ENCODE measurements around the gene PDE7B. TPM values are rescaled to one million over a fixed set of nuclear protein-coding genes. Genes with fewer than 3 reads are reported as not detected.

The PDE7B gene
- total RNA-seq, 1 donor, result 25.3 TPM

DNA sequence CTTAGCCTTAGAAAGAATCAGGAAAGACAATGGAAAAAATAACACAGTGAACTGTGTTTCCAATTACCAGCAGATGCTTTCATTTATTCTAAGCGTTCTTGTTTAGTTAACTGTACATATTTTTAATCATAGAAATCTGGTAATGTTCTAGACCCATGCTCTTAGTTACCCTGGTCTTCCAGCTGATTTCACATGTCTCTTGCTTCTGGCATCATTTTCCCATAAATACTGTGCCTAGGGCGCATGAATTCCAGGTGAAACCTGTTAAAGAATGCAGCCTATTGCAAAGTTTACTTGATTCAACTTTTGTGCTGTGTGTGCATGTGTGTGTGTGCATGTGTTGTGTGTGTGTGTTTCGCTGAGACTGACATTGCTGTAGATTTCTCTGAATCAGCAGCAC lies 178.6 kb downstream of the PDE7B start:
- H4K20me1 ChIP-seq (ENCODE audit: insufficient read depth, low read length), result no peaks in the 10 kb centered on the region
- TF ChIP-seq, protein P1, sequence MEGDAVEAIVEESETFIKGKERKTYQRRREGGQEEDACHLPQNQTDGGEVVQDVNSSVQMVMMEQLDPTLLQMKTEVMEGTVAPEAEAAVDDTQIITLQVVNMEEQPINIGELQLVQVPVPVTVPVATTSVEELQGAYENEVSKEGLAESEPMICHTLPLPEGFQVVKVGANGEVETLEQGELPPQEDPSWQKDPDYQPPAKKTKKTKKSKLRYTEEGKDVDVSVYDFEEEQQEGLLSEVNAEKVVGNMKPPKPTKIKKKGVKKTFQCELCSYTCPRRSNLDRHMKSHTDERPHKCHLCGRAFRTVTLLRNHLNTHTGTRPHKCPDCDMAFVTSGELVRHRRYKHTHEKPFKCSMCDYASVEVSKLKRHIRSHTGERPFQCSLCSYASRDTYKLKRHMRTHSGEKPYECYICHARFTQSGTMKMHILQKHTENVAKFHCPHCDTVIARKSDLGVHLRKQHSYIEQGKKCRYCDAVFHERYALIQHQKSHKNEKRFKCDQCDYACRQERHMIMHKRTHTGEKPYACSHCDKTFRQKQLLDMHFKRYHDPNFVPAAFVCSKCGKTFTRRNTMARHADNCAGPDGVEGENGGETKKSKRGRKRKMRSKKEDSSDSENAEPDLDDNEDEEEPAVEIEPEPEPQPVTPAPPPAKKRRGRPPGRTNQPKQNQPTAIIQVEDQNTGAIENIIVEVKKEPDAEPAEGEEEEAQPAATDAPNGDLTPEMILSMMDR (IDR thresholded peaks at IDR 0.05; ENCODE audit: extremely low read depth, low read depth, low read length), result no peak
- peaks cover 11% of the 10 kb centered on the region for H3K79me2 ChIP-seq (ENCODE audit: insufficient read depth, low read length)
- no peak overlapping the region for H2AFZ ChIP-seq (ENCODE audit: low read length)
- DNase-seq (ENCODE audit: insufficient read length, low spot score, missing footprints), result no peak
- no peak overlapping the region for H3K4me2 ChIP-seq (ENCODE audit: insufficient read depth, low read length)
- H3K27me3 ChIP-seq (ENCODE audit: insufficient read depth, low read length), result no peaks in the 10 kb centered on the region
- no peak overlapping the region for H3K4me3 ChIP-seq (ENCODE audit: insufficient read depth, low read length)
- no peak overlapping the region for H3K27ac ChIP-seq (ENCODE audit: low read depth, low read length)
- no peaks in the 10 kb centered on the region for H3K36me3 ChIP-seq (ENCODE audit: insufficient read depth, low read length)
- peaks cover 11% of the 10 kb centered on the region for H3K4me1 ChIP-seq (ENCODE audit: insufficient read depth, low read length)
- H3K9me3 ChIP-seq (ENCODE audit: low read depth, low read length), result no peaks in the 10 kb centered on the region

DNA sequence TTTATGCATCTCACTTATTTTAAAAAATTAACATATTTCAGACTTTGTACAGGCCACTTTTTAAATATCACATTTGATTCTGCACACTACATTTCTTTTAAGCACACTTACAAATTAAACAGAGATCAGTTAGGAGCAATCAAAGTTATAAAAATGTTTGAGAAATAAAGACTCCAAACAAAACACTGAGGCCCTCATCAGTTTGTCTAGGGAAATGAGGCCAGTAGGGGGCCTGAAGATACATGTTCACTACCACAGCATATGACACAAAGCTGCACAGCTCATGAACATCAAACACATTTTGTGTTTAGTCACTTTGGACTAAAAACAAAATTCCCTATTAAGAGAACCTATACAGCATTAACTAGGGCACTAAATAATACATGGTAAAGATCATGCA lies 180.5 kb downstream of the PDE7B start:
- peak overlapping the region; percentile 23 for H2AFZ ChIP-seq (ENCODE audit: low read length)
- peaks cover 11% of the 10 kb centered on the region for H3K79me2 ChIP-seq (ENCODE audit: insufficient read depth, low read length)
- H3K27ac ChIP-seq (ENCODE audit: low read depth, low read length), result peak overlapping the region; percentile 48
- H4K20me1 ChIP-seq (ENCODE audit: insufficient read depth, low read length), result no peaks in the 10 kb centered on the region
- peak; percentile 84 for DNase-seq (ENCODE audit: insufficient read length, low spot score, missing footprints)
- H3K4me3 ChIP-seq (ENCODE audit: insufficient read depth, low read length), result no peak overlapping the region
- no peaks in the 10 kb centered on the region for H3K27me3 ChIP-seq (ENCODE audit: insufficient read depth, low read length)
- H3K4me1 ChIP-seq (ENCODE audit: insufficient read depth, low read length), result peaks cover 30% of the 10 kb centered on the region
- TF ChIP-seq, protein P1 (IDR thresholded peaks at IDR 0.05; ENCODE audit: extremely low read depth, low read depth, low read length), result peak; percentile 76
- H3K9me3 ChIP-seq (ENCODE audit: low read depth, low read length), result no peaks in the 10 kb centered on the region
- no peaks in the 10 kb centered on the region for H3K36me3 ChIP-seq (ENCODE audit: insufficient read depth, low read length)
- no peak overlapping the region for H3K4me2 ChIP-seq (ENCODE audit: insufficient read depth, low read length)

DNA sequence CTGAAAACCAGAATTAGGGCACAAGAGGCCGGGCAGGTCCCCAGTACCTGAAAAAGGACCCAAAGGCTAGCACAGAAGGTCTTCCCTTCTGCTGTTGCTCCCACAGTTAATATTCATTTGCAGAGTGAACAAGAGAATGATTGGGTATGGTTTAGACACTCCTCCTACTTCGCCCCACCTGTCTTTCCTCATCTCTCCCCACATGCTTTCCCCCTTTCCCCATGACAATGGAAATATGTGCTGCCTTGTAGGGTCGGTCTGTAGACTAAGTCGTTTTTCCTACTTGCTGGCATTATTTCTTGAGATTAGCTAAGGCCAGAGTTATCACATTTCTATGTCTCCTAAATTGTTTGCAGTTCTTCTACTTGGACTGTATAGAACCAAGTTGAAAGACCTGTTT lies 181.9 kb downstream of the PDE7B start:
- no peak for DNase-seq (ENCODE audit: insufficient read length, low spot score, missing footprints)
- H4K20me1 ChIP-seq (ENCODE audit: insufficient read depth, low read length), result no peaks in the 10 kb centered on the region
- peaks cover 24% of the 10 kb centered on the region for H3K79me2 ChIP-seq (ENCODE audit: insufficient read depth, low read length)
- no peaks in the 10 kb centered on the region for H3K36me3 ChIP-seq (ENCODE audit: insufficient read depth, low read length)
- H3K4me2 ChIP-seq (ENCODE audit: insufficient read depth, low read length), result no peak overlapping the region
- H3K27ac ChIP-seq (ENCODE audit: low read depth, low read length), result peak overlapping the region; percentile 13
- H3K4me1 ChIP-seq (ENCODE audit: insufficient read depth, low read length), result peaks cover 42% of the 10 kb centered on the region
- H3K9me3 ChIP-seq (ENCODE audit: low read depth, low read length), result no peaks in the 10 kb centered on the region
- H2AFZ ChIP-seq (ENCODE audit: low read length), result peak overlapping the region; percentile 13
- TF ChIP-seq, protein P1 (IDR thresholded peaks at IDR 0.05; ENCODE audit: extremely low read depth, low read depth, low read length), result no peak
- H3K27me3 ChIP-seq (ENCODE audit: insufficient read depth, low read length), result no peaks in the 10 kb centered on the region
- H3K4me3 ChIP-seq (ENCODE audit: insufficient read depth, low read length), result no peak overlapping the region

DNA sequence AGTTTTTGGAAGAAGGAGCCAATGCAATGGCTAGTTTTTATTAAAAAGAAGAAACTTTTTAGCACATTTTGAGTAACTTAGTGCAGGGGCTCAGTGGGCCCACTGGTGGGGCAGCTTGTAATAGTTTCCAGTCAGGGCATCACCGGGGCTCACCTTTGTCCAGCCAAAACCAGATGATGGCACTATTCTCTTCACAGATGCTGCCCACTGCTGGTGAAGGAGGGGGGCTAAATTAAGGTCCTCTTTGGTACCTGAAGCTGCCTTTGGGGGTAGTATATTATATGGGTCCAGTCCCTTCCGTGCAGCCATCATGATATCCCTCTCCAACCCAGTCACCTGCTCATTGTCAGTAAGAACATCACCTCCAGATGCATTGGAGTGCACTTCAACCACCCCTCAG lies 182.9 kb downstream of the PDE7B start:
- H3K27ac ChIP-seq (ENCODE audit: low read depth, low read length), result peak overlapping the region; percentile 95
- no peak overlapping the region for H2AFZ ChIP-seq (ENCODE audit: low read length)
- DNase-seq (ENCODE audit: insufficient read length, low spot score, missing footprints), result no peak
- peaks cover 49% of the 10 kb centered on the region for H3K4me1 ChIP-seq (ENCODE audit: insufficient read depth, low read length)
- H3K9me3 ChIP-seq (ENCODE audit: low read depth, low read length), result no peaks in the 10 kb centered on the region
- no peaks in the 10 kb centered on the region for H3K36me3 ChIP-seq (ENCODE audit: insufficient read depth, low read length)
- H3K4me3 ChIP-seq (ENCODE audit: insufficient read depth, low read length), result no peak overlapping the region
- no peak overlapping the region for H3K4me2 ChIP-seq (ENCODE audit: insufficient read depth, low read length)
- TF ChIP-seq, protein P1 (IDR thresholded peaks at IDR 0.05; ENCODE audit: extremely low read depth, low read depth, low read length), result no peak
- H3K79me2 ChIP-seq (ENCODE audit: insufficient read depth, low read length), result peaks cover 34% of the 10 kb centered on the region
- H3K27me3 ChIP-seq (ENCODE audit: insufficient read depth, low read length), result no peaks in the 10 kb centered on the region
- no peaks in the 10 kb centered on the region for H4K20me1 ChIP-seq (ENCODE audit: insufficient read depth, low read length)

Data from osteoblast (primary cell).